ENCODE measurements around the gene BCAS1.

Gene BCAS1

DNA sequence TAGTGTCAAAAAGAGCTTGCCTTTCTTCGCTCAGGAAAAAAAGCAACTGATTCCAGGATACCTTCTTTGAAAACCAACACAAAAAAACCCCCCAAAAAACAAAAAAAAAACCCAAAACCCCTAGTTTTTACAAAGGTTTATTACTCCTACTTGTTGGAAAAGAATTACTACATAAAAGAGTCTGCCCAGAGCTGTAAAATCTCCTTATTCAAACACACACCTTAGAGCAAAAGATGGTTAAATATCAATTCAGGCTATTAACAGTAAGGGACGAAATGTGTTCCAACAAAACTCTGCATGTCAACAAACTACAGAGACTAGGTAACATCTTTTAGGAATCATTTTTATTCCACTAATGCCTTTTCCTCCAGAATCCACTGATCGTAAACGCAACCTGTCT lies 42.7 kb downstream of the BCAS1 start:
- Mint-ChIP-seq H3K9me3 (peaks cover 8% of the 10 kb centered on the region), H3K4me3 (no peak overlapping the region), H3K4me1 (no peaks in the 10 kb centered on the region), H3K27ac (ENCODE audit: low read depth) (no peak overlapping the region), H3K36me3 (ENCODE audit: insufficient read depth) (peaks cover 3% of the 10 kb centered on the region), H3K27me3 (peaks cover 83% of the 10 kb centered on the region)
- ATAC-seq (replicated peaks; ENCODE audit: extremely low read depth, poor library complexity, severe bottlenecking) (no peak), DNase-seq (ENCODE audit: low spot score in 2 of 2) (no peak)

DNA sequence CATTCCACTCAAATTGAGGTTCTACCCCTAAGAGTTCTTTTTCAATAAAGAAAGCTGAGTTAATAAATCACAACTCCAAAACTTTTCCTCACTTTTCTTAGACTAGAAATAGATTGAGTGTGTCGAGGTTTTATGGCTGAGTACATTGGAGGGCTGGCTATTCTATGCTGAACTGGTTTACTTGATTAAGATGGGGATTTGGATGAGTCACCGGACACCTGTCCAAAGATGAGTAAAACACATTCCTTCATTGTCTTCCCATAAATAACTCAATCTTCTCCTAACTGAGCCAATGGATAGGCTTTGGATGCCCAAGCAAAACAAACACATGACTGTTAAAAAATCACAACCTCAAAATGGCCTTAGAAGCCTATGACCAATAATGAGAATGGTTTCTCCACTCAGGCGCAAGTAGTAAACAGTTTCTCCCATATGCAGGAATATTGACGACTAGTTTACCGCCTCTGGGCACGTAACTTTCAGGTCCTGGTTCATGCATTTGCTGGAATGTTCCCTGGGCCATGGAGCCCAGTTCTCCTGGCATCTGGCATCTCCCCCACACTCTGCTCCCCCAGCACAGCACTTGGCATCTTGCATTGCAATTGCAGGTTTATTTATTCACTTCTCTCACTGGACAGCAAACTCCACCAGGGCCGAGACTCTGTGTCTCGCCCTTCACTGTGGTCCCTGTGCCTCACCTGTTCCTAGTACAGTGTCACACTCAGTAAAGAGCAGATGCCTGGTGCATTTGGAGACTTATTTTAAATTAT lies 43.9 kb downstream of the BCAS1 start:
- H3K4me1 Mint-ChIP-seq, result no peaks in the 10 kb centered on the region

DNA sequence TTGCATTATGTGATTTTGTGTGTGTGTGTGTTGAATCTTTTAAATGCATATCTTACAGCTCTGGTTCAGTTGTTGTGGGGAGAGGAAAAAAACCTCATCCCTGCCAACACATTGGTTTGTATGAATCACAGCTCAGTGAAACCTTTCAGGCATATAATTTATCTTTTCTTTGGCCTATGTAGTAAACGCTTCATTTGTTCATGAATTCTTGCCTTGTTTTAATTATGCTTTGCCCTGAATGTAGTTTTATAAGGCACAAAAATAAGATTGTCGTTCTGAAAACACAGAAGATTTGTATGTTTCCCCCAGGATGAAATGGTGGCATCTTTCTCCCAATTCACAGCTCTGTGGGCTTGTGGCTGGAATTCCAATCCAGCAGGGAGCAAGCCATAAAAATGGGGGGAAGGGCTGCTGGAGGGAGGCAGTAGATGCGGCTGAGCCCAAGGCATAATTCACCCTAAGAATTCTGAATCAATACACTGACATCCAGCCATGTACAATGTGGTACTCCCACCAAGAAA lies 45.1 kb downstream of the BCAS1 start:
- ATAC-seq (replicated peaks; ENCODE audit: extremely low read depth, poor library complexity, severe bottlenecking), result no peak
- H3K9me3 Mint-ChIP-seq, result no peaks in the 10 kb centered on the region
- peaks cover 3% of the 10 kb centered on the region for H3K36me3 Mint-ChIP-seq (ENCODE audit: insufficient read depth)
- H3K27me3 Mint-ChIP-seq, result peaks cover 59% of the 10 kb centered on the region
- H3K4me1 Mint-ChIP-seq, result no peaks in the 10 kb centered on the region
- DNase-seq (ENCODE audit: low spot score in 2 of 2), result no peak
- no peak overlapping the region for H3K27ac Mint-ChIP-seq (ENCODE audit: low read depth)
- H3K4me3 Mint-ChIP-seq, result no peak overlapping the region

More for the DNA sequence above, 43.9 kb downstream of the BCAS1 start:
- Mint-ChIP-seq H3K4me3 (no peak overlapping the region), H3K27ac (ENCODE audit: low read depth) (no peak overlapping the region), H3K36me3 (ENCODE audit: insufficient read depth) (peaks cover 3% of the 10 kb centered on the region), H3K27me3 (peaks cover 70% of the 10 kb centered on the region), H3K9me3 (peaks cover under 1% of the 10 kb centered on the region)
- ATAC-seq (replicated peaks; ENCODE audit: extremely low read depth, poor library complexity, severe bottlenecking) (no peak), DNase-seq (ENCODE audit: low spot score in 2 of 2) (no peak)

DNA sequence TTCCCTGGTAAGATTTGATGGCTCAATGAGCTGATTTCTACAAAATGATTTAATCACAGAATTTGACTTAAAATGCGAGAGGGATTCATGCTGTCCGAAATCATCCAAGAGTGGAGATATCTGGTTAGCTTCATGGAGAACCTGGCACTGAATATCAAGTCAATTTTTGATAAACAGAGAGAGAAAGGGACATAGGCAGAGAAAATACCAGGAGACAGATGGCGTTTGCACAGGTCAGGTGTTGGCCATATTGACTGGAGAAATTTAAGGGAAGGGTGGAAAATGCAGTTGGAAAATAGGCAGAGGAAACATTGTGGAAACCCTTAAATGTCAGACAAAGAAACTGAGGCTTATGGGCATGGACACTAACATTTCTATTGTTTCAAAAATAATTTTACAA lies 47.0 kb downstream of the BCAS1 start:
- Mint-ChIP-seq H3K4me3 (no peak overlapping the region), H3K36me3 (ENCODE audit: insufficient read depth) (peaks cover 3% of the 10 kb centered on the region), H3K9me3 (no peaks in the 10 kb centered on the region), H3K27ac (ENCODE audit: low read depth) (no peak overlapping the region), H3K27me3 (peaks cover 40% of the 10 kb centered on the region), H3K4me1 (no peaks in the 10 kb centered on the region)
- ATAC-seq (replicated peaks; ENCODE audit: extremely low read depth, poor library complexity, severe bottlenecking) (no peak), DNase-seq (ENCODE audit: low spot score in 2 of 2) (no peak)

DNA sequence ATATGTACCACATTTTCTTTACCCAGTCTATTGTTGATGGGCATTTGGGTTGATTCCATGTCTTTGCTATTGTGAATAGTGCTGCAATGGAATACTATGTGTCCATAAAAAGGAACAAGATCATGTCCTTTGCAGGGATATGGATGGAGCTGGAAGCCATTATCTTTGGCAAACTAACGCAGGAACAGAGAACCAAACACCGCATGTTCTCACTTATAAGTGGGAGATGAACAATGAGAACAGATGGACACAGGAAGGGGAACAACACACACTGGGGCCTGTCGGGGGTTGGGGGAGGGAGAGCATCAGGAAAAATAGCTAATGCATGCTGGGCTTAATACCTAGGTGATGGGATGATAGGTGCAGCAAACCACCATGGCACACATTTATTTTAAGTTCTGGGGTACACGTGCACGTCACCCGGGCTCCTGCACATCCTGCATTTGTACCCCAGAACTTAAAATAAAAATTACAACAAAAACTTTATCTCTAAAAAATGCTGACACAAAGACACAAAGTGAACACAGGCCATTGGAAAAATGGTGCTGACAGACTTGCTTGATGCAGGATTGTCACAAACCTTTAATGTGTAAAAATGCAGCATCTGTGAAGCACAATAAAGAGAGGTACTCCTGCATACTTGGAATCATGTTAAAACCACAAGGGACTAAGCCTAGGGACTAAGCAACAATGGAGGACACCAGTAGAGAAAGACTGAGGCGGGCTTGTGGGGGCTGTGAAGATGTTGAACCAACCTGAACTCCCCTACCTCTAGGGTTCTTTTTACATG lies 48.8 kb downstream of the BCAS1 start:
- Mint-ChIP-seq H3K4me1 (no peaks in the 10 kb centered on the region), H3K27me3 (peaks cover 34% of the 10 kb centered on the region), H3K4me3 (no peak overlapping the region), H3K27ac (ENCODE audit: low read depth) (no peak overlapping the region), H3K9me3 (no peaks in the 10 kb centered on the region), H3K36me3 (ENCODE audit: insufficient read depth) (peaks cover 3% of the 10 kb centered on the region)
- DNase-seq (ENCODE audit: low spot score in 2 of 2) (no peak), ATAC-seq (replicated peaks; ENCODE audit: extremely low read depth, poor library complexity, severe bottlenecking) (no peak)

DNA sequence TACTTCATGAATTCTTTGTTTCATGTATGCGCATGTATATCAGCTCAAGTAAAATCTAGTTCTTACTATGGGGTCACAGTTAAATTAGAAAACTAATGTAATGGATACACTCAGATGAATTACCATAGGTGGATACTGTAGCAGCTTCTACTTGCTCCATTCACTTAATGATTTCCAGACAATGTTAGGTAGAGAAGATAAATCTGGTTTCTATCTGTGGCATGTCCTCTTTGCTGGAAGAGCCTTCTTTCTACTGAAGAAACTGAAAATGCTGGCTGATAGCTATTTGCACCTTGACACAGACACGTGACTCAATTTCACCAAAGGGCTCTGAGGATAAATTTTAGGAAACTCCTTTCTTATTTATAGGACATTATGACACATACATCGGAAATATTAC lies 49.5 kb downstream of the BCAS1 start:
- H3K4me1 Mint-ChIP-seq, result no peaks in the 10 kb centered on the region
- H3K27ac Mint-ChIP-seq (ENCODE audit: low read depth), result no peak overlapping the region
- H3K27me3 Mint-ChIP-seq, result peaks cover 34% of the 10 kb centered on the region
- ATAC-seq (replicated peaks; ENCODE audit: extremely low read depth, poor library complexity, severe bottlenecking) (no peak), DNase-seq (ENCODE audit: low spot score in 2 of 2) (no peak)
- H3K4me3 Mint-ChIP-seq, result no peak overlapping the region
- H3K9me3 Mint-ChIP-seq, result no peaks in the 10 kb centered on the region
- H3K36me3 Mint-ChIP-seq (ENCODE audit: insufficient read depth), result peaks cover 3% of the 10 kb centered on the region

DNA sequence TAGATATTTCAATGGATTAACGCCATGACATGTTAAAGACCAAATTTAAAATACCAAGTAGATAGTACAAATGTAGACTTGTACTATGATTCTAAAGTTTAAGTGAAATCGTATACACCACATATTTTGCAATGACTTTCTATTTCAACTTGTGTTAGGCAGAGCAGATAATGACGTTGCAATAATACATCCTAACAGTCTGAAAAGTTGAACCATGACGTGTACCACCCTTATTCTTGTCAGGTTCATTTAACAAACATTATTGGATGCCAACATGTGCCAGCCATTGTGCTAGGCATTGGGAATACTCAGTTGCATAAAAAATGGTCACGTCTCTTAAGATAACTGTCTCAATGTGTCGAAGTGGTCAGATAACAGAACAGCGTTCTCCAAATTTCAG lies 50.0 kb downstream of the BCAS1 start:
- Mint-ChIP-seq H3K9me3 (no peaks in the 10 kb centered on the region), H3K27me3 (peaks cover 33% of the 10 kb centered on the region), H3K27ac (ENCODE audit: low read depth) (no peak overlapping the region), H3K4me1 (no peaks in the 10 kb centered on the region), H3K4me3 (no peak overlapping the region), H3K36me3 (ENCODE audit: insufficient read depth) (peaks cover 3% of the 10 kb centered on the region)
- ATAC-seq (replicated peaks; ENCODE audit: extremely low read depth, poor library complexity, severe bottlenecking) (no peak), DNase-seq (ENCODE audit: low spot score in 2 of 2) (no peak)

DNA sequence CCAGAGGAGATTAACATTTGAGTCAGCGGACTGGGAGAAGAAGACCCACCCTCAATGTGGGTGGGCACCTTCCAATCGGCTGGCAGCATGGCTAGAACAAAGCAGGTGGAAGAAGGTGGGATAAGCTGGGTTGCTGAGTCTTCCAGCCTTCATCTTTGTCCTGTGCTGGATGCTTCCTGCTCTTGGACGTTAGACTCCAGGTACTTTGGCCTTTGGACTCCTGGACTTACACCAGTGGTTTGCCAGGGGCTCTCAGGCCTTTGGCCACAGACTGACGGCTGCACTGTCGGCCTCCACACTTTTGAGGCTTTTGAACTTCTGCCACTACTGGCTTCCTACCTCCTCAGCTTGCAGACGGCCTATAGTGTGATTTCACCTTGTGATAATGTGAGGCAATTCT lies 50.8 kb downstream of the BCAS1 start:
- H3K27me3 Mint-ChIP-seq, result peaks cover 29% of the 10 kb centered on the region
- peaks cover 3% of the 10 kb centered on the region for H3K36me3 Mint-ChIP-seq (ENCODE audit: insufficient read depth)
- H3K4me1 Mint-ChIP-seq, result no peaks in the 10 kb centered on the region
- no peak for DNase-seq (ENCODE audit: low spot score in 2 of 2)
- no peak overlapping the region for H3K4me3 Mint-ChIP-seq
- no peak overlapping the region for H3K27ac Mint-ChIP-seq (ENCODE audit: low read depth)
- ATAC-seq (replicated peaks; ENCODE audit: extremely low read depth, poor library complexity, severe bottlenecking), result no peak
- no peaks in the 10 kb centered on the region for H3K9me3 Mint-ChIP-seq

DNA sequence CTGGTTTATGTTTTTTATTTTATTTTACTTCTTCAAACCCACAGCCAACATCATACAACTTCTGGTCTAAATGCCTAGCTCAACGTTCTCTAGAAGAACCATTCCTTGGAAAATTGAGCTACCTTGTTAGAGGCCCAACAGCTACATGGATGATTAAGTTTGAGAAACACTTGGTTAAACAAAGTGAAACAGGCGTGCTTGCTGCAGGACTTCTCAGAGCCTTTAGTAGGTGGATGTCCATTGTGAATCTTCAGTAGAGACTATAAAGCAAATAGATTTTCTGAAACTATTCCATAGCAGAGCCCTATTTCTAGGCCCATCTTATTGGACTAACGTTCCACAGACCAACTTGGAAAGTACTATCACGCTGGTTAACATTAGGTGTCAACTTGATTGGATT lies 51.3 kb downstream of the BCAS1 start:
- H3K27me3 Mint-ChIP-seq, result peaks cover 24% of the 10 kb centered on the region
- H3K4me1 Mint-ChIP-seq, result no peaks in the 10 kb centered on the region
- no peak for DNase-seq (ENCODE audit: low spot score in 2 of 2)
- no peak overlapping the region for H3K27ac Mint-ChIP-seq (ENCODE audit: low read depth)
- no peak for ATAC-seq (replicated peaks; ENCODE audit: extremely low read depth, poor library complexity, severe bottlenecking)
- H3K36me3 Mint-ChIP-seq (ENCODE audit: insufficient read depth), result peaks cover under 1% of the 10 kb centered on the region
- H3K4me3 Mint-ChIP-seq, result no peak overlapping the region
- H3K9me3 Mint-ChIP-seq, result no peaks in the 10 kb centered on the region

DNA sequence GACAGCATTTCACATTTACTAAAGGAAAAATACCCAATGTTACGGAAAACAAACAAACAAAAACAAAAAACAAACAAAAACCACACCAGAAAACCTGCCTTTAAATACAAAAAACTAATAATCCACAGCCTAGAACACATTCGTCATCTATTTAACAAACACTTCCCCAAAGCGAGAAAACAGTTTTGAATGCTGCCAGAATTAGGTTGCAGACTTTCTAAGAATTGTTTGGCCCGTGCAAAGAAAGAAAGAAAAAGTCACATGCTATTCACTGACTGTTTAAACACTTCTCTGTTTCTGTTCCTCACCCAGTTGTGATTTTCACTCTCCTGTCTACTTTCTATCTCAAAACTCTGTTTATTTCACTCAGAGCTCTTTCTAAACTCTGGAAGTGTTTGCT lies 52.5 kb downstream of the BCAS1 start:
- no peaks in the 10 kb centered on the region for H3K9me3 Mint-ChIP-seq
- ATAC-seq (replicated peaks; ENCODE audit: extremely low read depth, poor library complexity, severe bottlenecking) (no peak), DNase-seq (ENCODE audit: low spot score in 2 of 2) (no peak)
- H3K36me3 Mint-ChIP-seq (ENCODE audit: insufficient read depth), result no peaks in the 10 kb centered on the region
- H3K4me1 Mint-ChIP-seq, result no peaks in the 10 kb centered on the region
- H3K27me3 Mint-ChIP-seq, result peaks cover 20% of the 10 kb centered on the region
- H3K27ac Mint-ChIP-seq (ENCODE audit: low read depth), result no peak overlapping the region
- H3K4me3 Mint-ChIP-seq, result no peak overlapping the region

DNA sequence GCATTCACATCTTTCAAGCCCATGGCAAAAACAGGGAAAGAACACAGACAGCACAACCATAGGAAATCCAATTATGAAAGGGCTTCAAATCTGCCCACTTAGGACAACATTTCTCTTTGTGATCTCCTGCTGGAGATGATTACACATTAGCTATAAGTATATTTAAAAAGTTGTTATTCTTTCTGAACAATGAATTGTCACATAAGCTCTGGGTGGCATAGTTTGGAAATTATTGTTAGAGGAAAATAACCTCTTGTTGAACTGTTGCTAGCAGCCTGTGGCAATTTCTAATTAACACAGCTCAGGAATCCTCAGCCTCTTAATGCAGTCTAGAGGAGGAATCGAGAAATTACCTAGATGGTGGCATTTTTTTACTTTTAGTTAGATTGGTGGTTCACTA lies 54.9 kb downstream of the BCAS1 start:
- DNase-seq (ENCODE audit: low spot score in 2 of 2) (no peak), ATAC-seq (replicated peaks; ENCODE audit: extremely low read depth, poor library complexity, severe bottlenecking) (no peak)
- Mint-ChIP-seq H3K27me3 (peaks cover 20% of the 10 kb centered on the region), H3K36me3 (ENCODE audit: insufficient read depth) (no peaks in the 10 kb centered on the region), H3K4me3 (no peak overlapping the region), H3K27ac (ENCODE audit: low read depth) (no peak overlapping the region), H3K9me3 (no peaks in the 10 kb centered on the region), H3K4me1 (no peaks in the 10 kb centered on the region)

DNA sequence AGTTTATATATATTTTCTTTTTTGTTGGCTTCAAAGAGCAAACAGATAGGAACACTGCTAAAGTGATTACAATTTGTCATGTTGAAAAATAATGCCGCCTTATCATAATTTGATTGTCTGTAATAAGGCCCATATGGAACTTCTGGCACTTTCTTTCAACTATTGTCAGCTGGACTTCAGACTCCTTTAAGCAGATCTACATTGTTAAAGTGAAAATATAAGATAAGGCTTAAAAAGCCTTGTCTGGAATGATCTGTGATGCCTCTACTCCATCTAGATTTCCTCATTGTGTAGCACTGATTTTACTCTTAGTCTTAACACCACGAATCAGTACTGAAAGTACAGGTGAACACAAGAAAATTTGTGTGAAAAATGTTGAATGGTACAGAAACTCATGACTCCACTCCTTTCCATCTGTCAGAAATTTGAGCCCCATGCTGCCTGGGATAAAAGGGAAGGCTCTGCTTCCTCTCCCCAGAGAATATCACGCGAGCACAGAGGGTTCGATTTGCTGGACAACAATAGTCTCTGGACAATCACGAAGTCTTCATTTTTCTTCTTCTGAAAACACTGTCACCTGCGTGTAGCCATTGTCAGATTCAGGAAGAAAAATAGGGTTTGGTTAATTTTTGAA lies 56.0 kb downstream of the BCAS1 start:
- Mint-ChIP-seq H3K9me3 (no peaks in the 10 kb centered on the region), H3K27me3 (peaks cover 31% of the 10 kb centered on the region)
- ATAC-seq (replicated peaks; ENCODE audit: extremely low read depth, poor library complexity, severe bottlenecking), result no peak

More for the DNA sequence above, 56.0 kb downstream of the BCAS1 start:
- Mint-ChIP-seq H3K4me3 (no peak overlapping the region), H3K4me1 (no peaks in the 10 kb centered on the region), H3K36me3 (ENCODE audit: insufficient read depth) (no peaks in the 10 kb centered on the region), H3K27ac (ENCODE audit: low read depth) (no peak overlapping the region)
- no peak for DNase-seq (ENCODE audit: low spot score in 2 of 2)
